DOHH2 (cell line): ENCODE data around the gene DCTN2.

Experiments used
- H3F3A ChIP-seq: fragments of 200-600 bp; sonication (generic), shearing (Covaris generic); 2 replicates; pipeline ENCODE4 v1.6.0; 2016; ENCODE audit warnings: antibody characterized with exemption, mild to moderate bottlenecking; ENCODE audit not compliant: control insufficient read depth, insufficient read depth
- H3K27ac ChIP-seq: fragments of 200-600 bp; sonication (generic); 2 replicates; pipeline ENCODE4 v1.5.1; 2014; ENCODE audit warnings: low read depth, mild to moderate bottlenecking, low read length, moderate library complexity
- H3K27me3 ChIP-seq: fragments of 200-600 bp; sonication (generic); 2 replicates; pipeline ENCODE4 v1.6.1; 2014; ENCODE audit warnings: mild to moderate bottlenecking, low read length, mixed read lengths; ENCODE audit not compliant: control insufficient read depth
- H3K36me3 ChIP-seq: fragments of 200-600 bp; sonication (generic); 2 replicates; pipeline ENCODE4 v1.6.1; 2014; ENCODE audit warnings: mild to moderate bottlenecking, low read length, moderate library complexity, mixed read lengths; ENCODE audit not compliant: control insufficient read depth
- H3K4me1 ChIP-seq: fragments of 200-600 bp; sonication (generic); 2 replicates; pipeline ENCODE4 v1.6.1; 2014; ENCODE audit warnings: mild to moderate bottlenecking, low read length, mixed read lengths; ENCODE audit not compliant: control insufficient read depth
- H3K4me2 ChIP-seq: fragments of 200-600 bp; sonication (generic); 2 replicates; pipeline ENCODE4 v1.6.0; 2014; ENCODE audit warnings: mild to moderate bottlenecking, low read length, moderate library complexity
- H3K4me3 ChIP-seq: fragments of 200-600 bp; sonication (generic); 2 replicates; pipeline ENCODE4 v1.5.1; 2014; ENCODE audit warnings: mild to moderate bottlenecking, low read length, mixed read lengths
- H3K79me2 ChIP-seq: fragments of 200-600 bp; sonication (generic); 2 replicates; pipeline ENCODE4 v1.6.1; 2014; ENCODE audit warnings: mild to moderate bottlenecking, low read length, mixed read lengths; ENCODE audit not compliant: control insufficient read depth
- H3K9me2 ChIP-seq: fragments of 200-600 bp; sonication (generic); replicated peaks from 2 replicates; pipeline ENCODE4 v1.6.1; 2014; ENCODE audit warnings: mild to moderate bottlenecking, low read length, mixed read lengths; ENCODE audit not compliant: control insufficient read depth
- H3K9me3 ChIP-seq: fragments of 200-600 bp; sonication (generic); 2 replicates; pipeline ENCODE4 v1.6.1; 2014; ENCODE audit warnings: antibody characterized with exemption, low read length, mixed read lengths; ENCODE audit not compliant: control insufficient read depth, insufficient read depth
- H4K20me1 ChIP-seq: fragments of 200-600 bp; sonication (generic); 2 replicates; pipeline ENCODE4 v1.6.0; 2014; ENCODE audit warnings: low read depth, mild to moderate bottlenecking, antibody characterized with exemption, low read length, moderate library complexity; ENCODE audit not compliant: control insufficient read depth, insufficient read depth
- CTCF ChIP-seq: fragments of 200-600 bp; sonication (generic); IDR thresholded peaks from one replicate; pipeline ENCODE4 v1.5.1; 2014; ENCODE audit warnings: antibody characterized with exemption, mild to moderate bottlenecking, low read depth, low read length; ENCODE audit not compliant: poor library complexity, severe bottlenecking
- EZH2phosphoT487 ChIP-seq: fragments of 200-600 bp; sonication (generic); IDR thresholded peaks from 2 replicates; pipeline ENCODE4 v1.6.1; 2017; ENCODE audit warnings: borderline replicate concordance, mild to moderate bottlenecking, antibody characterized with exemption, low read length, moderate library complexity, mixed read lengths

Gene DCTN2

GRCh38 chr12:57558864-57559263 lies 11.9 kb upstream of the DCTN2 start:
- H3K79me2 ChIP-seq: no peaks in the 10 kb centered on the region
- H3K4me3 ChIP-seq: no peak overlapping the region
- H3K9me3 ChIP-seq: no peaks in the 10 kb centered on the region
- no peak overlapping the region for H3K4me2 ChIP-seq
- no peak overlapping the region for H3K27ac ChIP-seq
- H4K20me1 ChIP-seq: no peaks in the 10 kb centered on the region
- no peaks in the 10 kb centered on the region for H3K9me2 ChIP-seq
- no peaks in the 10 kb centered on the region for H3K4me1 ChIP-seq
- TF ChIP-seq EZH2phosphoT487 (no peak), CTCF (no peak)
- no peaks in the 10 kb centered on the region for H3K36me3 ChIP-seq
- H3K27me3 ChIP-seq: peaks cover 20% of the 10 kb centered on the region
- no peaks in the 10 kb centered on the region for H3F3A ChIP-seq

- TF ChIP-seq EZH2phosphoT487 (no peak), CTCF (no peak)
- H3K36me3 ChIP-seq: no peaks in the 10 kb centered on the region
- no peak overlapping the region for H3K4me3 ChIP-seq
- no peaks in the 10 kb centered on the region for H3F3A ChIP-seq
- no peaks in the 10 kb centered on the region for H3K9me3 ChIP-seq
- H3K4me1 ChIP-seq: peaks cover 3% of the 10 kb centered on the region
- peaks cover 24% of the 10 kb centered on the region for H3K27me3 ChIP-seq
- H3K9me2 ChIP-seq: no peaks in the 10 kb centered on the region
- no peaks in the 10 kb centered on the region for H4K20me1 ChIP-seq
- no peaks in the 10 kb centered on the region for H3K79me2 ChIP-seq
- no peak overlapping the region for H3K27ac ChIP-seq
- H3K4me2 ChIP-seq: no peak overlapping the region
These were observed 7.9 kb upstream of the DCTN2 start for GRCh38 chr12:57554897-57555296.

- Histone ChIP-seq H3K4me2 (no peak overlapping the region), H3K4me1 (peaks cover 8% of the 10 kb centered on the region), H3K9me3 (no peaks in the 10 kb centered on the region), H3F3A (no peaks in the 10 kb centered on the region), H3K27me3 (peaks cover 24% of the 10 kb centered on the region), H4K20me1 (no peaks in the 10 kb centered on the region), H3K9me2 (no peaks in the 10 kb centered on the region), H3K79me2 (no peaks in the 10 kb centered on the region), H3K36me3 (no peaks in the 10 kb centered on the region), H3K27ac (no peak overlapping the region), H3K4me3 (no peak overlapping the region)
- no peak for TF ChIP-seq EZH2phosphoT487
- no peak for TF ChIP-seq CTCF
These were observed 7.5 kb upstream of the DCTN2 start for GRCh38 chr12:57554453-57554852.
